Mucosa of descending colon (tissue), 3 donors: ENCODE results near the gene SPATS2. TPM values are rescaled to one million over a fixed set of nuclear protein-coding genes. Genes with fewer than 3 reads are reported as not detected.

Experiments used
- ATAC-seq: fragments of 200-7000 bp; cut with Tn5 transposase; one replicate; pipeline ENCODE4 v1.9.1; 2020; ENCODE audit warnings: mild to moderate bottlenecking, moderate library complexity
- DNase-seq, 3 donors: peaks; one replicate each; pipeline ENCODE4 v3.0.0-alpha.2; 2020
- H3K36me3 ChIP-seq: fragments of 200-600 bp; one replicate; pipeline ENCODE4 v1.8.0; 2021; ENCODE audit warnings: low read depth, mild to moderate bottlenecking
- H3K4me1 ChIP-seq: fragments of 200-600 bp; one replicate; pipeline ENCODE4 v1.8.0; 2021; ENCODE audit warnings: low read depth, mild to moderate bottlenecking
- H3K4me3 ChIP-seq: fragments of 200-600 bp; one replicate; pipeline ENCODE4 v1.8.0; 2021; ENCODE audit warnings: mild to moderate bottlenecking
- H3K9me3 ChIP-seq: fragments of 200-600 bp; one replicate; pipeline ENCODE4 v1.8.0; 2021; ENCODE audit warnings: mild to moderate bottlenecking
- intact Hi-C, 2 donors: fragments of 100-400 bp; cut with DNase I in 1 of 2; cut with micrococcal nuclease in 1 of 2; formaldehyde crosslinking; loops; one replicate each; pipeline versions ENCODE4 v1.11.0 to v1.11.1; 2022; cut with DNase I, micrococcal nuclease
- total RNA-seq, 3 donors: library from RNA; stranded (reverse); fragmentation: NEBNext Ultra II Directional in 2 of 3; extraction: Animal tissue kit (Norgen Biotek cat#: 25700) in 2 of 3; gene quantifications; one replicate each; pipeline versions ENCODE4 v1.2.1 to v1.2.4, GENCODE V29; 2021 to 2023
- TF ChIP-seq, protein P1 (sequence below): fragments of 200-600 bp; IDR thresholded peaks from one replicate; pipeline ENCODE4 v1.8.0; 2022; ENCODE audit warnings: antibody characterized with exemption, mild to moderate bottlenecking
- donor health status: DM: no; HTN: no; CAD: no; lungs with moderate emphysema.
- donor health status: DM: no; HTN: no; CAD: no.
- donor health status: DM: no; HTN: yes; CAD: no.

The SPATS2 gene
- total RNA-seq, 3 donors from 2014 or later: 15.0 to 19.8 (median 18.3) TPM

DNA sequence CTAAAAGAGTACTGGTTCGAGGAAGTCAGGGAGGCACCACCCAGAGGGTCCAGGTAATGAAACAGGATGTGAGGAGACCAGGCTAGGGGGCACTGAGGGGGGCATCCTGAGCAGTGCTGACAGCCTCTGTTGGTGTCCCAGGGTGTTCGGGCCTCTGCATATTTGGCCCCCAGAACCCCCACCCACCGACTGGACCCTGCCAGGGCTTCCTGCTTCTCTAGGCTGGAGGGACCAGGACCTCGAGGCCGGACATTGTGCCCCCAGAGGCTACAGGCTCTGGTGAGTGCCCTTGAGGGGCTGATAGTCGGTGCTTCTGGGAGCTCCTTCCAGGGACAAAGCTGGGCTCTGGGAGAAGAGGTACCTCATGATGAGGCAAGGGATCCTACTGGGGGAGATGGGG is 41.7 kb upstream of the SPATS2 start:
- peaks cover 14% of the 10 kb centered on the region for H3K4me1 ChIP-seq
- ATAC-seq: no peak
- no peaks in the 10 kb centered on the region for H3K9me3 ChIP-seq
- no peak overlapping the region for H3K4me3 ChIP-seq
- intact Hi-C loops: no loop called here
- DNase-seq: no peak
- no peaks in the 10 kb centered on the region for H3K36me3 ChIP-seq
- TF ChIP-seq, protein P1, sequence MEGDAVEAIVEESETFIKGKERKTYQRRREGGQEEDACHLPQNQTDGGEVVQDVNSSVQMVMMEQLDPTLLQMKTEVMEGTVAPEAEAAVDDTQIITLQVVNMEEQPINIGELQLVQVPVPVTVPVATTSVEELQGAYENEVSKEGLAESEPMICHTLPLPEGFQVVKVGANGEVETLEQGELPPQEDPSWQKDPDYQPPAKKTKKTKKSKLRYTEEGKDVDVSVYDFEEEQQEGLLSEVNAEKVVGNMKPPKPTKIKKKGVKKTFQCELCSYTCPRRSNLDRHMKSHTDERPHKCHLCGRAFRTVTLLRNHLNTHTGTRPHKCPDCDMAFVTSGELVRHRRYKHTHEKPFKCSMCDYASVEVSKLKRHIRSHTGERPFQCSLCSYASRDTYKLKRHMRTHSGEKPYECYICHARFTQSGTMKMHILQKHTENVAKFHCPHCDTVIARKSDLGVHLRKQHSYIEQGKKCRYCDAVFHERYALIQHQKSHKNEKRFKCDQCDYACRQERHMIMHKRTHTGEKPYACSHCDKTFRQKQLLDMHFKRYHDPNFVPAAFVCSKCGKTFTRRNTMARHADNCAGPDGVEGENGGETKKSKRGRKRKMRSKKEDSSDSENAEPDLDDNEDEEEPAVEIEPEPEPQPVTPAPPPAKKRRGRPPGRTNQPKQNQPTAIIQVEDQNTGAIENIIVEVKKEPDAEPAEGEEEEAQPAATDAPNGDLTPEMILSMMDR: no peak

DNA sequence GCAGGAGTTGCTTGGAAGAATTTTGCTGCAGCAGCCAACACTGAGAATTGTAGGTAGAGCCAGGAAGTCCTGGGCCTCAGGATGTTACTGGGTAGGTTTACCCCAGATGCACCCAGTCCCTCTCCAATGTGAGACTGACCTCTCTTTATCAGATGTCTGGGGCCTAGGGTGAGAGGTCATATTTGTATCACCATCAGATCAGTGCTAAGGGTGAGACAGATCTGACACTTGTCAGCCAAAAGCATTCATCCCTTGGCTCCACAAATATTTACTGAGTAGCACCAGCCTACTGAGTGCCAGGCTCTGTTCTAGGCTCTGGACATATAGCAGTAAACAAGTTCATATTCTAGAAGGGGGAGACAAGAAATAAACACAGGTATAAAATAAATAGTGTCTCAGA is 39.9 kb upstream of the SPATS2 start:
- no peak for DNase-seq
- no peak for ATAC-seq
- Histone ChIP-seq H3K4me1 (peaks cover 19% of the 10 kb centered on the region), H3K36me3 (no peaks in the 10 kb centered on the region), H3K9me3 (no peaks in the 10 kb centered on the region), H3K4me3 (no peak overlapping the region)
- TF ChIP-seq, protein P1: no peak
- intact Hi-C loops: no loop called here

DNA sequence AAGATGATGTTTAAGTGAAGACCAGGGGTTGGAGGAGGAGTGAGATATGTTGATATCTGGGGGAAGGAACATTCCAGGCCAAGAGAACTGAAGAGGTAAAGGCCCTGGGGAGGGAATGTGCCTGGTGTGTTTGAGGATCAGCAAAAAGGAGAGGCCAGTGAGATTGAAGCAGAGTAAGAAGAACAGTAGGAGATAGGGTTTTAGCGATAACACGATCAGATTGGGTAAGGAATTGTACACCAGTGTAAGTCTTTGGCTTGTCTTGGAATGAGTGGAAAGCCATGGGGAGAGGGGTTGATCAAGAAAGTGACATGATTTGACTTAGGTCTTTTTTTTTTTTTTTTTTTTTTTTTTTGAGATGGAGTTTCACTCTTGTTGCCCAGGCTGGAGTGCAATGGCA is 39.4 kb upstream of the SPATS2 start:
- intact Hi-C loops: no loop called here
- no peak overlapping the region for H3K4me3 ChIP-seq
- H3K9me3 ChIP-seq: no peaks in the 10 kb centered on the region
- TF ChIP-seq, protein P1: no peak
- H3K4me1 ChIP-seq: peaks cover 19% of the 10 kb centered on the region
- no peak for ATAC-seq
- no peak for DNase-seq
- H3K36me3 ChIP-seq: no peaks in the 10 kb centered on the region

DNA sequence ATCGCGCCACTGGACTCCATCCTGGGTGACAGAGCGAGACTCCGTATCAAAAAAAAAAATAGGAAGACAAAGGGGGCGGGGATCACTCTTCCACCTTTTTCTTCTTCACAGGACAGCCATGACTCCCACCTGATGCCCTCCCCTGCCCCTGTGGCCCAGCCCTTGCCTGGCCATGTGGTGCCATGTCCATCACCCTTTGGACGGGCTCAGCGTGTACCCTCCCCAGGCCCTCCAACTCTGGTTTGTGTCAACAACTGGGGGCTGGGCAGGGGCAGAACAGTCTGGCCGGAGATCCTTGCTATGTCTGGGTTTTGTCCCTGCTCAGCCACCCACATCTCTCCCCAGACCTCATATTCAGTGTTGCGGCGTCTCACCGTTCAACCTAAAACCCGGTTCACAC is 38.4 kb upstream of the SPATS2 start:
- Histone ChIP-seq H3K4me1 (peaks cover 17% of the 10 kb centered on the region), H3K4me3 (no peak overlapping the region), H3K9me3 (no peaks in the 10 kb centered on the region), H3K36me3 (no peaks in the 10 kb centered on the region)
- TF ChIP-seq, protein P1: no peak
- DNase-seq (no peak), ATAC-seq (no peak)
- intact Hi-C loops: no loop called here

DNA sequence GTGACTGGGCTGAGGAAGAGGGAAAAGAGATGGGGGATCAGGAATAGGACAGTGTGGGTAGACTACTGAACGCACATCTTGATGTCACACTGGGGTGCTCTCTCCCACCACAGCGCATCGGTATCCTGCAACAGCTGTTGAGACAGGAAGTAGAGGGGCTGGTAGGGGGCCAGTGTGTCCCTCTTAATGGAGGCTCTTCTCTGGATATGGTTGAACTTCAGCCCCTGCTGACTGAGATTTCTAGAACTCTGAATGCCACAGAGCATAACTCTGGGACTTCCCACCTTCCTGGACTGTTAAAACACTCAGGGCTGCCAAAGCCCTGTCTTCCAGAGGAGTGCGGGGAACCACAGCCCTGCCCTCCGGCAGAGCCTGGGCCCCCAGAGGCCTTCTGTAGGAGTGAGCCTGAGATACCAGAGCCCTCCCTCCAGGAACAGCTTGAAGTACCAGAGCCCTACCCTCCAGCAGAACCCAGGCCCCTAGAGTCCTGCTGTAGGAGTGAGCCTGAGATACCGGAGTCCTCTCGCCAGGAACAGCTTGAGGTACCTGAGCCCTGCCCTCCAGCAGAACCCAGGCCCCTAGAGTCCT is 37.1 kb upstream of the SPATS2 start:
- intact Hi-C loops: loop anchor here in 1 of 2 donors (10.0 kb wide), 1 partner anchor 45 kb away; no protein-coding TSS in a partner anchor
- no peak for DNase-seq
- no peaks in the 10 kb centered on the region for H3K36me3 ChIP-seq
- TF ChIP-seq, protein P1: no peak
- H3K9me3 ChIP-seq: no peaks in the 10 kb centered on the region
- no peak overlapping the region for H3K4me3 ChIP-seq
- peaks cover 15% of the 10 kb centered on the region for H3K4me1 ChIP-seq
- no peak for ATAC-seq
